ENCODE measurements around the gene ADARB2.
"Not testable (repeated sequence)": the region's sequence is repeated elsewhere in the genome, so short reads cannot be mapped to it uniquely, and the experiment has no call there.

ADARB2 gene

DNA sequence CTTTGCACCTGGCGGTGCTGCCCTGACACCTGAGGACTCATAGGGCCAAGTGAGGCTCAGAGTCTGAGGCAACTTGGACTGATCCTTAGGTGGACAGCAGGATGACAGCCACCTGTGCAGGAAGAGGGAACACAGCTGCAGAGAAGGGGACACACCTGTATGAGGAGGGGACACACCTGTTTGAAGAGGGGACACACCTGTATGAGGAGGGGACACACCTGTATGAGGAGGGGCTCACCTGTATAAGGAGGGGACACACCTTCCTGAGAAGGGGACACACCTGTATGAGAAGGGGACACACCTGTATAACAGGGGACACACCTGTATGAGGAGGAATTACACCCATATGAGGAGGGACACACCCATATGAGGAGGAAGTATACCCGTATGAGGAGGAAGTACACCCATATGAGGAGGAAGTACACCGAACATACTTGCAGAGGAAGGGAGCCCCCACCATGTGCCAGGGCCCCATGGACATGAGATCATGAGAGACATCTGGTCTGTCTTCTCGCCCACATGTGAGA is 285.9 kb downstream of the ADARB2 start:
- no peak for DNase-seq

DNA sequence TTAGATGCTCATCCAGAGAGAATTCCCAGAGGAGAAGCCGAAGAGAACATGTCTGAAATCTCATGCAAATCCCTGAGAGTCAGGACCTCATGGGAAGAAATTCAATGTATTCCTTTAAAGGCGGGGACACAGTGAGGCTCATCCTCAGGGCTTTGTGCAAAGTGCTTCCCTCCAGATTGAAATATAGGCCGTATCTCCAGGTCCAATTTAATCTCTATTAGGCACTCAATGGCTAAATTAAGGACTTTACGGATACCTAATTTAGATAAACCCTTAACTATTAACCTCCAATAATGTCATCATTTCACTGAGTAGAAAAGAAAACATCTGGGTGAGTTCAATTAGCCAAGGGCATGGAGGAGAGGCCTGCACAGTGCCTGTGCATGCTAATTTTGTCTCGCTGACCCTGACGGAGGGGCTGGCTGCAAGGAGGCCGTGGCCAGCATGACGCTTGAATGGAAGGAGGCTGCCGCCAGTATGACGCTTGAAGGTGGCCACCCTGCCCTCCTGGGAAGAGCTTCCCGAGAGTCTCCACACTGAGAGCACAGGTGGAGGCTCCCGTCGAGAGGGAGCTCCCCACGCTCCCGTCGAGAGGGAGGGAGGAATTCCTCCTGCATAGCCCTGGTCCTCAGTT is 287.6 kb downstream of the ADARB2 start:
- no peak for DNase-seq

DNA sequence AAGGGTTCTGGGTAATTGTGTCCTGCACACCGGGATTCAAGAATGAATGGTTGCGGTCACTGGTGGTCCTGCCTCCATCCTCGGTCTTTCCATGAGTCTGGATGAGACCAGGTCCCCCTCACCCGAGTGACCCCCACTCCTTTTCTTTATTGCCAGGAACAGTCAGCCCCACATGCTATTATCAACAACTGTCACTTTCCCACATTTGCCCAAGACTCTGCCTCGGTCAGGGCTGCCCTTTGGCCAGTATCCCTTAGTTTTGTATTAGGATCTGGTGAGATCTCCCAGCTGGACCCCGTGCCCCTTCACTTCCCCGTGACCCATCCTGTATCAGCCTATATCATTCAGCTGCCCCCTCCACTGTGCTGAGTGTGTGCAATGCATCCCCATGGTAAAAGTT is 288.3 kb downstream of the ADARB2 start:
- DNase-seq: no peak

DNA sequence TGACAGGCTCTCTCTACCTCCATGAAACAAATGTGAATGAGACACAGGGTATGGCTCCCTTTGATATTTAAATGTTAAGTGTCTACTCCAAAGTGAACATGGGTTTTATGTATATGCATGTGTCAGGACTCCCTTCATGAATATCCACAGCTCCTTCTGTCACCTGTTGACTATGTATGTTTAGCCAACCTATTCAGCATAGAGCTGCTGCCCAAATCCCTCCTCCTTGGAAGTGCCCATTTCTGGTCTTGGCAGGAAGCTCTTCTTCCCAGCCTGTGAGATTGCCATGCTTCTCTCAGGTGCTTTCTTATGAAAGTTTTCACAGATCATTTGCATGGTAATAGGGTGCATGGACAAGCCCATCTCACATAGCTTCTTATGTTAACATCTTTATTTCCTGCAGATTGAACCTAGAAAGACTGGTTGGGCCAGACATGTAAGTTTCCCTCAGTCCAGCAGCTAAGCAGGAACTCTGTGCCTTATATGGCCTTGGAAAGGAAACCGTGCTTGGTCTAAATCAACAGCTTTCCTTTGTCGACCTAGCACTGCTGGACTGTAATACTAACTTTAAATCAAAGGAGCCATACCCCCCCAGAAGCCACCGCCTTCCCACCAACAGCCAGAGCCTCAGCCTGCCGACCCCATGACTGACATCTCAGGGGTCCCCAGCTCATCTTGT is 288.9 kb downstream of the ADARB2 start:
- DNase-seq: no peak

DNA sequence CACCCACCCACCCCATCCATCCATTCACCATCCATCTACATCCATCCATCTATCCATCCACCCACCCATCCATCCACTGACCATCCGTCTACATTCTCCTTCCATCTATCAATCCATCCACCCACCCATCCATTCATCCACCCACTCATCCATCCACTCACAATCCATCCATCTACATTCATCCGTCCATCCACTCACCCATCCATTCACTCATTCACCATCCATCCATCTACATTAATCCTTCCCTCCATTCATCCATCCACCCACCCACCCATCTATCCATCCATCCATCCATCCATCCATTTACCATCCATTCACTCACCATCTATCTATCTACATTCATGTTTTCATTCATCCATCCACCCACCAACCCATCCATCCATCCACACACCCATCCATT is 292.5 kb downstream of the ADARB2 start:
- no peak for DNase-seq

DNA sequence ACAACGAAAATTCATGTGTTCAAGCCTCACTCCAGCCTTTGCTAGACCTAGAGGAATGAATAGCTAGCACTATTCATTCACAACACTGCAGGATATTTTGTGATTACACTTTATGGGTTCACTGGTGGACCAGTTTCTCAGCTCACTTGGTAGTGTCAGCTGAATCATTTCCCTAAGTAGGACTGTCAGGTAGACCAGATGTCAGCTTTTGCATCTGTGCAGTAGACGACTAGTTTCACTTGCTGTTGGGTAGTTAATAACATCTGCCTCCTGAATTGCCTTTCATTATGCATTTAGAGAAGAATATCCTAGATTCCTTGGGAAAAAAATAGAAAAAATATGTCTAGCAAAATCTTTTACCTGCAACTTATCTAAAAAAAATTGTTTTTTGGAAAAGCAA is 296.4 kb downstream of the ADARB2 start:
- no peak for DNase-seq

DNA sequence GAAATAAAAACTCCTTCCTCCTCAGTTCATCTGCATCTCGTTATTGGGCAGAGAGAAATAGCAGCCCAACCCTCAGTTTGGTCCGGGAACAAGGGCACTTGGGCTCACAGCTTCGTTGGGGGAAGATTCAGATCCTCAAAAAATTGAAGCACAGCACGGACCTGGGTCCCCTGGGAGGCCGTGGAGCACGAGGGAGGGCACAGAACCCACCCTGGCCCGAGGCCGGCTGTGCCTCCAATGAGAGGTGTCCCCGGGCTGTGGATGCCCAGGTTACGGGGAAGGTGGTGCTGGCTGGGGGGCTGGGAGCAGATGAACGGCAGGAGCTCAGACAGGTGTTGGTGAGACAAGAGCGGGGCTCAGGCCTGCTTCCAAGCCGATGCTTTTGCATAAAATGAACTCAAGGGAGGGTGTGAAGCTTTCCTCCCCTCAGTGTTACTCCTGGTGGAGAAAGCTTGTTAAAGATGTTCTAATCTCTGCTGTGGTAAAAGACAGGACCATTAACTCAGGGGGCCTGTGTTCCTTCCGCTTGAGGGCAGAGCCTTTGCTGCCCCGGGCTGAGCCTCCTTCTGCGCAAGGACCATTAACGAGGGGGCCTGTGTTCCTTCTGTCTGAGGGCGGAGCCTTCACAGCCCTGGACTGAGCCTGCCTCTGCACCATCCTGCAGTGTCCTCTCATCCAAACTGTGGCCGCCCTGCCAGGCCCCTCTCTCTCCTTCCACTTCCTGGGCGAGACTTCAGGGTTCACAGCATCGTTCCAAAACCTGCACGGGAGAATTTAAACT is 302.2 kb downstream of the ADARB2 start:
- no peak for DNase-seq

DNA sequence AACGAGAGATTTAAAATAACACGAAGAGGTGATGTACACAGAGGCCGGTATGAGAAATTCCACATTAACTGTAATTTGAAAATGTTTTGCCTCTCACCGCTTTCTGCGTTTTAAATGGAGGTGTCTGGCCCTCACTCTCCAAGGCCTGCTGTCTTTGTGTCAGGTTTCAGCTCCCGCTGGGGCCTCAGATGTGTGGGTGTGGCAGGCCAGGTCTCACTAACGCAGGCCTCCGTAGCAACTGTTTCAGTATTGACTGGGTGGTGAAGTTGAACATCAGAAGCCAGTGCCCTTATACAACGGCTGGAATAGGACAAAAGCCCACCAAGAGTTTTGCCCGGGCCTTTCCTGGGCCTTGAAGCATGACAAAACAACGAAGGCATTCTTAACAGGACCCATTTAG is 303.1 kb downstream of the ADARB2 start:
- peak; percentile 43 for DNase-seq

DNA sequence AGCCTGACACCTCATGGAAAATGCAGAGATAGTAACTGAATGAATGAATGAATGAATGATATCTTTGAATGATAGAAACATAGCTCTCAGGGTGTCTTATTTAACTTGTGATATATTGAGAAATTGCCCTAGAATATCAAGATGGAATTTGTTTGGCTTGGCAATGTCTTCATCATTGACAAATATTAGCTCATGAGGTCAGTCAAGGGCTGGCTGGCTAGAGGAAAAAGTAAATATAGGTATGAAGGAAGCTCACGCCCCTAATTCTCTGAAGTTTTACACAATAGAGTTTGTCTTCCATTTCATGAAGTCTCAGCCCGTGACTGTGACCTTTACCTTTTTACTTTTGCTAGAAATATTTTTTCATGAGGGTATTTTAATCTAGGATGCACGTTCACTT is 305.2 kb downstream of the ADARB2 start:
- no peak for DNase-seq

DNA sequence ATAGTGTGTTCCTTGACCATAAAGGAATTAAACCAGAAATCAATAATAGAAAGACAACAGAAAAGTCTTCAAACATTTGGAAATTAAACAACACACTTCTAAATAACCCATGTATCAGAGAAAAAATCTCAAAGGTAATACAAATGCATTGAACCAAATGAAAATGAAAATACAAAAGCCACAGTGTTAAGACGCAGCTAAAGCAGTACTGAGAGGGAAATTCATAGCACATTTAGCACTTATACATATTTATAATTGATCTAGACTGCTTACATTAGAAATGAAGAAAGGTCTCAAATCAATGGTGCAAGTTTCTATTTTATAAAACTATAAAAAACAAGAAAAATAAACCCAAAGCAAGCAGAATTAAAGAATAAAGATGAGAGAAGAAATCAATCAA is 306.1 kb downstream of the ADARB2 start:
- no peak for DNase-seq

DNA sequence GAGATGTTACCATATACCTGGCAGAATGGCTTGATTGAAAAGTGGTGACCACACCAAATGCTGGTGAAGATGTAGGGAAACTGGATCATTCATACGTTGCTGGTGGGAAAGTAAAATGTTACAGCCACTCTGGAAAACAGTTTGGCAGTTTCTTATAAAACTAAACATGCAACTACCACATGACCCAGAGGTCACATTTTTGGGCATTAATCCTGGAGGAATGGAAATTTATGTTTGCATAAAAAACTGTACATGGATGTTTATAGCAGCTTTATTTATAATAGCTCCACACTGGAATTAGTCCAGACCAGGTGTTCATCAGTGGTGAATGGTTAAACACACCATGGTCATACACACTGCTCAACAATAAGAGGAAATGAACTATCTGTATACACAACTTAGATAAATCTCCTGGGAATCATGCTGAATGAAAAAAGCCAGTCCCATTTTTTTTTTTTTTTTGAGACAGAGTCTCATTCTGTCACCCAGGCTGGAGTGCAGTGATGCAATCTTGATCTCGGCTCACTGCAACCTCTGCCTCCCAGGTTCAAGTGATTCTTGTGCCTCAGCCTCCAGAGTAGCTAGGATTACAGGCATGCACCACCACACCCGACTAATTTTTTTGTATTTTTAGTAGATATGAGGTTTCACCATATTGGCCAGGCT is 309.7 kb downstream of the ADARB2 start:
- DNase-seq: not testable (repeated sequence)

DNA sequence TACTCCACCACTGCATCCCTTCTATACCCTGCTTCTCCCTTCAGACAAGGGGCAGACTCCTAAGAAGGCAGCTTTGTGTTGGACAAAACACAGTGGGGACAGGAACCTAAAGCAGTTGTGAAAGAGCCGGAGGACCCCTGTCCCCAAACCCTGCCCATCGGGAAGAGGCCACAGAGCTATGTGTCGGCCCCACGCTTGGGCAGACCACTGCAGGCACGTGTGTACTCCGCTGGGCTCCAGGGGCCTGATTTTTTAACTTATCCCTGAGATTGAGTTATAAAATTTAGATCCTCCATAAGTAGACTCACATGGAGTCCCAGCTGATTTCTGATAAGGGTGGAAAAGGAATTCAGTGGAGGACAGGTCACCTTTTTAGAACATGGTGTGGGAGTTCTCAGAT is 310.5 kb downstream of the ADARB2 start:
- no peak for DNase-seq

DNA sequence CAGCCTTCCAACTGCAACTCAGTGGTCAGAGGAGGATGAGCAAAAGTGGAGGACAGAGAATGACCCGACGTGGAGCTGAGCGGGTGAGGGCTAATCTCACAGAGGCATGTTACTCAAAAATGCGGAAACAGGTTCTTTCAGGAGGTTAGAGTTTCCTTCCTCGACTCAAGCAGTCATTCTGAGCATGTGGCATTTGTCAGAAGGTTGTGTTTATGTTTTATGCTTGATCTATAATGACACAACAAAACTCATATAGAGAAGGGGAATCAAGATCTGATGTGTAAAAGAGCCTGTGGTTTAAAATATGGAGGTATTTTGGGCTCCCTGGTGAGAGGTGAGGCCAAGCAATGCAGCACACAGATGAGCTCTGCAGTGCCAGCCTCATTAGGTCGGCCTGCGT is 311.4 kb downstream of the ADARB2 start:
- no peak for DNase-seq

DNA sequence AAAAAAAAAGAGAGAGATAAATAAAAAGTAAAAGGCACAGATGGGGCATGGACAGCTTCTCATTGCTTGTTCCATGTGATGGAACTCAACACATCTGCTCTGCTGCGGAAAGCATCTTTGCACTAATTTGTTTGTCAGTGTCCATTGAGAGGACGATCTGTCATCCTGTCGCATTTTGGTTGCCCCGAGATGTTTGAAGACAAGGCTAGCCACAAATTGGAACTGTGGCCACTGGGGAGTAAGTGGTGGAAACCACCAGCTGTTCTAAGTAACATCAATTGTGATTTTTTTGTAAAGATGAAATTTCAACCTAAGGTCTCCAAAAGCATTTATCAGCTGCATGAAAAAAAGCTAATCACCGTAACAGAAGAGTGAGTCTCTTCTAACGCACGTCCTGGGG is 312.7 kb downstream of the ADARB2 start:
- DNase-seq: no peak

DNA sequence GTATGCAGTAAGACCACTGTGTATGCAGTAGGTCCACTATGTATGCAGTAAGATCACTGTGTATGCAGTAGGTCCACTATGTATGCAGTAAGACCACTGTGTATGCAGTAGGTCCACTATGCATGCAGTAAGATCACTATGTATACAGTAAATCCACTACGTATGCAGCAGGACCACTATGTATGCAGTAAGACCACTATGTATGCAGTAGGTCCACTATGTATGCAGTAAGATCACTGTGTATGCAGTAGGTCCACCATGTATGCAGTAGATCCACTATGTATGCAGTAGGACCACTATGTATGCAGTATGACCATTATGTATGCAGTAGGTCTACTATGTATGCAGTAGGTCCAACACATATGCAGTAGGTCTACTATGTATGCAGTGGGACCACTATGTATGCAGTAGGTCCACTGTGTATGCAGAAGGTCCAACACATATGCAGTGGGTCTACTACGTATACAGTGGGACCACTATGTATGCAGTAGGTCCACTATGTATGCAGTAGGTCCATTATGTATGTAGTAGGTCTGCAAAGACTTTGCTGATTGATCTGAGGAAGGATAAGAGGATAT is 313.6 kb downstream of the ADARB2 start:
- no peak for DNase-seq

DNA sequence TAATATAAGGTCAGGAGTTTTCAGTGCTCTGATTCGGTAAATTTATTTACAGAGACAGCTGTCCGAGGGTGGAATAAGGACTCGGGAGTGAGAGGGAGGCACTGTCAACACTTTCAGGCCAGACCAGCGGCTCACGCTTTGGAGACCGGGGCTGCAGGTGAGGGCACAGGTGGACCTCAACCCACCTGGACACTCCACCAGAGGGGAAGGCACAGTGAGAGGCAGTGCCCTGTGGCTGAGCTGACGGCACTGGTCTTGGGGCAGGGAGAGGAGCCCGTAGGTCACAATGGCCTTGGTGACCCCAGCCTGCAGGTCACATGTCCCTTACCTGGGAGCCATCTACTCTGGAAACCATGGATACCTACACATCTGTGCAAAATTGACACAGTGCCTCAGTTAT is 315.1 kb downstream of the ADARB2 start:
- no peak for DNase-seq

DNA sequence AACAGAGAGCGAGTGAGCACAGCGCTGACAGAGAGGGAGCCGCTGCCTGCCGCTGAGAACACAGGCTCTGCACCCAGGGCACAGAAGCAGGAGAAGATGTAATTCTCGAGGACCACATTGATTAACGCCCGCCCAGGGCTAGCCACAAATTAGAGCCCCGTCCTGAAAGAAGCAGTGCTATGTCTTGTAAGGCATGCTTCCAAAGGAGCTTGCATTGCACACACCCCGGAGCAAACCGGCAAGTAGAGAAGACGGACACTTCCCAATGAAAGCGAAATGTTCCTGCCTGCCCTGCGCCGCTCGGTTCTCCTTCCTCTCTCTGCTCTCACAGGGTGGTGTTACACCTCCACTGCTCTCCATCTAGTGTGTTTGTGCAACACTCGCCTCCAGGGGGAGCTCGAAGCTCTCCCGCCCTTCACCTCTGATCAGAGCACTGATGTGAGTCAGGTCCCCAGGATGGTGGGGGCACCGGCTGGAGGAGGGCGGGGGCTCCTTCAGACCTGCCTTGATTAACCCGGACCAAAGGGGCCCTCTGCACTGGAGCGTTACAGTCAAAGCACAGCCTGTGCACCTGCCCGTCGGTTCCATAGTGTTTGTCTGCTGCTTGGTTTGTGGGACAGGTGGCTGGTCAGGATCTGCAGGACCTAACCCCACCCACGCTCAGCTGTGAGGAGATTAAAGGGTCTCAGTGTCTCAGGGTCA is 316.5 kb downstream of the ADARB2 start:
- DNase-seq: peak; percentile 73

DNA sequence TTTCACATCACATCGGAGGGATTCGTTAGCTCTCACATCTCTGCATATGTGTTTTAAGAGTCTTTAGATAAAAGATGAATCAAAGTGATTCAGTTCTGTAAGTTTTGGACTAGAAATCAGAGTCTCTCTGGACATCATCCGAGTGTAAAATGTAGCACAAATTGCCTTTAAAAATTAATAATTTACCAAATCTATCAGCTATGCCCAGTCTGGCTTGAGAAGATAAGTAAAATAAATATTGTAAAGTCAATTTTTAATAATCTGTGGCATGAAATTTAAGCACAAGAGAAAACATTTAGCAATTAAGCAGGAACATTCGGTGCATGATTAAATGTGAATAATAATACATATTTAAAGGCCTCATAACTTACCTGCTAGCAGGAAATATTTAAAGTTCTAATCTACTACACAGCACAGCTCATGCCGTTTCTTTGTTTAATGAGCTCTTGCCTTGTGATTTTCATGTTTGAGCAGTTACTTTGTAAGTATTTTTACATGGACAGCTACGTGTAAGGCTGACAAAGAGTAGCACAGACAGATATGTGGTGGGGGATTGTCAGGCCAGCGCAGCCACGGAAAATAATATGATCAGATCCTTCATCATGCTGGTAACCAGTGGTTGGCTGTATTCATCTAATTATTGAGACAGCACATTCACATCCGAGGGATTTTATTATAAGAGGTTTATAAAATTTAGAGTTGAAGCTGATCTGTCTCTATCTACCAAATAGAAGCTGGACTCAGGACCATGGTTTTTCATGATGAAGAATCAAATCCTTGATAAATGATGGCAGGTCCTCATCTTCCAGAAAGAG is 317.3 kb downstream of the ADARB2 start:
- DNase-seq: no peak

DNA sequence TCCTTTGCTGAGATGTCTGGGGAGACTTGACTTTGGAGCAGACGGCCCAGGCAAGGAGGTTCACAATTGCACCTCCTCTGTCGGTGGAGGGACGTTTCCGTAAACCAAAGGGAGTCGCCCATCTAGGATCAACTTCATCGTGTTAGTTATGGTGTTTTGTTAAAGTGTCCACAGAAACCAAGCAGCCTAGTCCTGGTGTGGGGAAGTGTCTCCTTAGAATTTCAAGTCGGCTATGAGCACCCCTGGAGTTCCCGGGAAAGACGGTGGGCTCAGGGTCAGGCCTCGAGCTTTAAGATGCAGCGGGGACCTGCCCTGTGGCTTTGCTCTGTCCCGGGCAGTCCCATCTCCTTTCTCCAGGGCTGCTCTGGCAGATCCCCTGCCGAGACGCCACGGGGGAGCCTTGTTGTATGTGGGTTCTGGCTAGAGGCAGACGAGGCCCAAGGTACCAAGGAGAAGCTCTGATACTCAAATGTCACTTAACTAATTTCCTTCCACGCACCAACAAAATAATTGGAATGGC is 319.2 kb downstream of the ADARB2 start:
- no peak for DNase-seq

DNA sequence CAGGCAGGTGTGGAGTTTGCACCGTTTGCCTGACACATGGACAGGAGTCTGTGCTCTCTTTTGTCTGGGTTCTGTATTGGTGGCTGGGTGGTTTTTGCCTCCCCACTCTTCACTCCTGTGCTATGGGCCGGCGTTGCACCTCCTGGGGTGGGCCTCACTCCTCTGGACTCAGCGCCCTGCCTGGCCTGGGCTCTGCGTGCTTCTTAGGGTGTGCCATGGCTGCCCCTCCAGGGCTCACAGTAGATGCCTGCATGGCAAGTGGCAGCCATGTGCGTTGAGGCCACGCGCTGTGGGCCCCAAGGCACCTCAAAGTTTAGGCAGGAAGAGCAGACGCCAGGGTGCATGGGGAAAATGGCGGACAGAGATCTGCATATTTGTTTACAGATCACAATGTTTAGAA is 319.8 kb downstream of the ADARB2 start:
- DNase-seq: no peak

DNA sequence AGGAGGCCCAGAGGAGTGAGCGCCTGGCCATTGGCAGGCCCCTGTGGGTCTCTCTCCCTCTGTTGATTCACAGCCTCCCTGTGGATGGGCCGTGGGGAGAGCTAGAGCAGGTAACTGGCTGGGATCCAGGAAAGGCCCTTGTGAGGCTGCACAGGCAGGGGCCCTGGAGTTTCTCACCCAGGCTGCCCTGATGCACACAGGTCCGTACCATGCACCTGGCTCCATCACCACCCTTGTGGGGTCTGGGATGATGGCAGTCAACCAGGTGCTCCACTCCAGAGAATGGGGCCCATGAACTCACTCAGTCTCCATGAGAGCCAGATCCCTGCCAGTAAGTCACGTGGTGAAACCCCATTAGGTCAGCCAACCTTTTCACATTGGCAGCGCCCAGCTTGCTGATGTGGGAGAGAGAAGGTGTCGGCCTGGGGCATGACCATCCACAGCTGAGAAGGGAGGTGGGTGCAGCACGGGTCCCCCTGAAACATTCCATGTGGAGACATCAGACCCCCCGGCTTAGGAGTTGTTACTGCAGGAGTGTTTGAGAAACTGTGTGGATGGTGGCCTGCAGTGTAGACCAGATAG is 320.8 kb downstream of the ADARB2 start:
- DNase-seq: no peak

Measured in NCI-H146 (cell line).